Thoracic aorta (tissue), 2 donors: ENCODE results near the gene MOB1A. TPM values are rescaled to one million over a fixed set of nuclear protein-coding genes. Genes with fewer than 3 reads are reported as not detected.

Source experiments
- ATAC-seq: fragments of 150-250 bp; one replicate; pipeline ENCODE4 v1.8.0; 2017; ENCODE audit warnings: low read depth; ENCODE audit not compliant: insufficient number of reproducible peaks, low FRiP score
- DNase-seq: peaks from one replicate; pipeline ENCODE4 v3.0.0-alpha.2; 2020; ENCODE audit warnings: low spot score
- H3K27ac ChIP-seq, 2 donors: fragments of 200-600 bp; sonication (generic); 1 replicate in 1 of 2; 2 replicates in 1 of 2; pipeline ENCODE4 v1.5.1; 2016; ENCODE audit warnings: mild to moderate bottlenecking in 2 of 2, moderate library complexity in 2 of 2
- H3K27me3 ChIP-seq: fragments of 200-600 bp; sonication (generic); replicated peaks from 2 replicates; pipeline ENCODE4 v1.6.0; 2016; ENCODE audit warnings: mild to moderate bottlenecking; ENCODE audit not compliant: insufficient read depth
- H3K36me3 ChIP-seq: fragments of 200-600 bp; sonication (generic); one replicate; pipeline ENCODE4 v1.5.1; 2016
- H3K4me1 ChIP-seq, 2 donors: fragments of 200-600 bp; sonication (generic); 1 replicate in 1 of 2; 2 replicates in 1 of 2; pipeline versions ENCODE4 v1.5.1 to v1.6.0; 2016; ENCODE audit warnings: low read depth in 2 of 2, mild to moderate bottlenecking in 1 of 2; ENCODE audit not compliant: control insufficient read depth in 1 of 2
- H3K4me3 ChIP-seq: fragments of 200-600 bp; sonication (generic); 2 replicates; pipeline ENCODE4 v1.5.1; 2016; ENCODE audit warnings: mild to moderate bottlenecking
- H3K9me3 ChIP-seq: fragments of 200-600 bp; sonication (generic); 2 replicates; pipeline ENCODE4 v1.5.1; 2016
- total RNA-seq, 2 donors: library from RNA; depleted of rRNA; stranded (reverse); fragments of >200 nt; gene quantifications; one replicate each; pipeline versions ENCODE4 v1.1.0 to v1.2.3, GENCODE V29; 2016
- TF ChIP-seq, protein P1 (sequence below): fragments of 200-600 bp; sonication (generic); IDR thresholded peaks from one replicate; pipeline ENCODE4 v1.5.1; 2019; ENCODE audit warnings: antibody characterized with exemption

MOB1A gene
- total RNA-seq, 2 donors from 2014 or later: 97.0 to 107 TPM

DNA sequence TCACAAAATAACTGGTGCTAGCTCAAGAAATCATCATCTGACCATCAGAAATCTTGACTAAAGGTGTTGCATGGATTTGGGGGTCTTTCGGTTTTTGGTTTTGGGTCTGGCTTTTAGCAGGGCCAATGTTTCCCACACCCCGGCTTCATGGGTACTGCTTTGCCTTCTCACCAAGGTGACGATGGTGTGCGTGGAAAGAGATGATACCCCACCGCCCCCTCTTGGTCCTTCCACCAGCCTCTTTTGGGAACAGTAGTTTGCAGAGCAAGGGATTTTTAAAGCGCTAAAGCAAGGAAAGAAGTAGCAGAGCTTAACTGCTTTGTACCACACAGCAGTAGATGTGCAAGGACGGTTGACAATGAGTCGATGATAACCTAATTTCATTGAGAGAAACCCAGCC, 73.3 kb downstream of the MOB1A start:
- no peaks in the 10 kb centered on the region for H3K27me3 ChIP-seq
- peaks cover 13% of the 10 kb centered on the region for H3K36me3 ChIP-seq
- TF ChIP-seq, protein P1, sequence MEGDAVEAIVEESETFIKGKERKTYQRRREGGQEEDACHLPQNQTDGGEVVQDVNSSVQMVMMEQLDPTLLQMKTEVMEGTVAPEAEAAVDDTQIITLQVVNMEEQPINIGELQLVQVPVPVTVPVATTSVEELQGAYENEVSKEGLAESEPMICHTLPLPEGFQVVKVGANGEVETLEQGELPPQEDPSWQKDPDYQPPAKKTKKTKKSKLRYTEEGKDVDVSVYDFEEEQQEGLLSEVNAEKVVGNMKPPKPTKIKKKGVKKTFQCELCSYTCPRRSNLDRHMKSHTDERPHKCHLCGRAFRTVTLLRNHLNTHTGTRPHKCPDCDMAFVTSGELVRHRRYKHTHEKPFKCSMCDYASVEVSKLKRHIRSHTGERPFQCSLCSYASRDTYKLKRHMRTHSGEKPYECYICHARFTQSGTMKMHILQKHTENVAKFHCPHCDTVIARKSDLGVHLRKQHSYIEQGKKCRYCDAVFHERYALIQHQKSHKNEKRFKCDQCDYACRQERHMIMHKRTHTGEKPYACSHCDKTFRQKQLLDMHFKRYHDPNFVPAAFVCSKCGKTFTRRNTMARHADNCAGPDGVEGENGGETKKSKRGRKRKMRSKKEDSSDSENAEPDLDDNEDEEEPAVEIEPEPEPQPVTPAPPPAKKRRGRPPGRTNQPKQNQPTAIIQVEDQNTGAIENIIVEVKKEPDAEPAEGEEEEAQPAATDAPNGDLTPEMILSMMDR: no peak
- no peak overlapping the region for H3K27ac ChIP-seq
- H3K4me3 ChIP-seq: no peak overlapping the region
- no peak for DNase-seq
- H3K4me1 ChIP-seq: no peaks in the 10 kb centered on the region
- no peak for ATAC-seq
- no peaks in the 10 kb centered on the region for H3K9me3 ChIP-seq

DNA sequence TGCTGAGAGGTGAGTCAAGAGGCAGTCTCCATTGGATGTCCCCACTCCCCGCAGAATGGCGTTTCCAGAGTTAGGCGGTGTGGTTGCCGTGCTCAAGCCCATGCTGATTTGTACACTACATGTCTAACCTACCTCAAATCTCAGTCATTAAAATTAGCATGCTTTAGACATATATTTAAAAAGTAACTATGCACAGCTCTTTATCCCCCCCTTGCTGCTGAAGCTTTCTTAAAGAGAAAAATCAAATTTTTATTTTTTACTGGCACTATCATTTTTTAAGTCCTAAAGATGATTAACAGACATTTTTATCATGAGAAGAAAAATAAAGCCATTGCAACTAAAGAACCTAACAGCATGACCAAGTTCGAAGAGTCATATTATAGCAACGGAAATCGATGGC, 73.8 kb downstream of the MOB1A start:
- no peak overlapping the region for H3K4me3 ChIP-seq
- TF ChIP-seq, protein P1: no peak
- H3K27me3 ChIP-seq: no peaks in the 10 kb centered on the region
- no peak for ATAC-seq
- no peaks in the 10 kb centered on the region for H3K4me1 ChIP-seq
- H3K36me3 ChIP-seq: peaks cover 17% of the 10 kb centered on the region
- no peak for DNase-seq
- H3K9me3 ChIP-seq: no peaks in the 10 kb centered on the region
- H3K27ac ChIP-seq: no peak overlapping the region

DNA sequence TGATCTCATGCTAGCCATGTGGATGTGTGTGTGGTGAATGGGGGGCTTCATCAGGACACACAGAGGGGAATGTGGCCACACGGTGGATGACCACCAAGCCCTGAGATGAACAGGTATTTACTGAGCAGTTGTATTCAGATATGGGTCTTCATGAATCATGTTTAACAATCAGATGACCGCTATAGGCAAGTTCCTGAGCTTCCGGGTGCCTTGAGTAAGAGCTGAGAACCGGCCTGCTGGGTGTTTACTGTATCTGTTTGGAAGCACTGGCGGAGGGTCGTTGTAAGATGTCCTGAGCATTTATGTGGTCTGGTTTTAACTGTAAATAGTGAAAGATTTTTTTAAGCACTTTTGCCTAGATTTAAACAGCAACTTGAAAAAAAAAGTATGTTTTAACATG, 74.9 kb downstream of the MOB1A start:
- Histone ChIP-seq H3K4me1 (no peaks in the 10 kb centered on the region), H3K27ac (no peak overlapping the region), H3K27me3 (no peaks in the 10 kb centered on the region), H3K9me3 (no peaks in the 10 kb centered on the region), H3K36me3 (peaks cover 23% of the 10 kb centered on the region), H3K4me3 (no peak overlapping the region)
- no peak for DNase-seq
- TF ChIP-seq, protein P1: no peak
- no peak for ATAC-seq

Other genes with a start within 250 kb of the MOB1A start
- 10 to 100 TPM in 1 of 2 donors, 1 to 10 TPM in 1; 8.7 to 15.8 TPM for gene TET3, start 194.0 kb downstream of the MOB1A start, total RNA-seq
- 10 to 100 TPM; 17.2 to 21.1 TPM for gene BOLA3, start 31.0 kb downstream of the MOB1A start, total RNA-seq
- 100 to 1,000 TPM in 1 of 2 donors, 10 to 100 TPM in 1; 93.3 to 216 TPM for gene MTHFD2, start 19.7 kb upstream of the MOB1A start, total RNA-seq
- gene SLC4A5, start 164.5 kb upstream of the MOB1A start, total RNA-seq: 1 to 10 TPM; 2.2 to 9.5 TPM
- 100 to 1,000 TPM; 123 to 332 TPM for gene DCTN1, start 201.4 kb upstream of the MOB1A start, total RNA-seq
- gene C2orf81, start 242.7 kb upstream of the MOB1A start, total RNA-seq: 1 to 10 TPM; 1.7 to 1.9 TPM
- 1 to 10 TPM; 6.1 to 6.2 TPM for gene WDR54, start 242.9 kb upstream of the MOB1A start, total RNA-seq